ENCODE results near the gene TMEM258.

The TMEM258 gene

GRCh38 chr11:61782841-61783240 lies 9.6 kb downstream of the TMEM258 start (continued):
- no peak for TF ChIP-seq GLI4 (tag by site-specific recombination; IDR thresholded peaks at IDR 0.05)
- TF ChIP-seq BCL11A (tag by site-specific recombination; IDR thresholded peaks at IDR 0.05; ENCODE audit: low read depth) = no peak

DNA sequence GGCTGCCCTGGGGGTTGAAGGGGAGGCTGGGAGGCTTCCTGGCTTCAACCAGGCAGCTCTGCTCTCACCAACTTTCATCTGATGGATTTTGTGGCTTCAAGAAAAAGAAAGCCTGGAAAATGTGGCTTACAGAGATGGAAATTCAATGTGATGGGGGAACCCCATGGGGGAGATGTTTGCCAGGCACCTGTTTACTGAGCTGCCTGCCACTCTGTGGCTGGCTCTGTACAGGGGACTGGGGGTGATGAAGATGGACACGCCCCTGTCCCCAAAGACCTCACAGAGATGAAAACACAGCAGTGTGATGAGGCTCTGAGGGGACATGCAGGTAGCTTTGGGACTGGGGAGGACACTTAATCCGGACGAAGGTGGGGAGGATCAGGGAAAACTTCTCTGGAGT lies 10.1 kb downstream of the TMEM258 start:
- no peaks in the 10 kb centered on the region for H3K4me1 ChIP-seq (ENCODE audit: control insufficient read depth, insufficient read depth, low read length)
- TF ChIP-seq ZNF639 (tag by site-specific recombination; IDR thresholded peaks at IDR 0.05) = no peak
- TF ChIP-seq ZNF664 (tag by site-specific recombination; IDR thresholded peaks at IDR 0.05) = no peak
- no peak for TF ChIP-seq ZNF140 (tag by site-specific recombination; IDR thresholded peaks at IDR 0.05)
- no peak for TF ChIP-seq CTCF (tag by site-specific recombination; IDR thresholded peaks at IDR 0.05)
- ChIA-PET CTCF (interaction anchor here (1.0 to 1.8 kb wide), 3 partner anchors 9 to 325 kb away, joined by 3 to 6 read pairs (median 4); no protein-coding TSS in a partner anchor), POLR2A (interaction anchor here (0.6 kb wide), 1 partner anchor 15 kb away, joined by 9 read pairs; no protein-coding TSS in a partner anchor)
- H3K9me3 ChIP-seq (ENCODE audit: control insufficient read depth, insufficient read depth, low read depth, low read length) = no peaks in the 10 kb centered on the region
- peaks cover 0 to 56% of the 10 kb centered on the region in 2 experiments; a peak in 1 of 3 replicates for H3K36me3 ChIP-seq (ENCODE audit: control insufficient read depth in 2 of 2, insufficient read depth in 1 of 2, low read length in 2 of 2)
- H3K27ac ChIP-seq (ENCODE audit: extremely low read depth, low read depth, low read length) = no peak overlapping the region
- no peak overlapping the region for H3K4me3 ChIP-seq (ENCODE audit: low read depth, low read length)

GRCh38 chr11:61781585-61781984 lies 10.8 kb downstream of the TMEM258 start:
- Histone ChIP-seq H3K4me1 (ENCODE audit: control insufficient read depth, insufficient read depth, low read length) (no peaks in the 10 kb centered on the region), H3K36me3 (ENCODE audit: control insufficient read depth in 2 of 2, insufficient read depth in 1 of 2, low read length in 2 of 2) (peaks cover 0 to 48% of the 10 kb centered on the region in 2 experiments; a peak in 1 of 3 replicates), H3K4me3 (ENCODE audit: low read depth, low read length) (no peak overlapping the region), H3K9me3 (ENCODE audit: control insufficient read depth, insufficient read depth, low read depth, low read length) (no peaks in the 10 kb centered on the region), H3K27ac (ENCODE audit: extremely low read depth, low read depth, low read length) (no peak overlapping the region)
- TF ChIP-seq ZNF155 (tag by site-specific recombination; IDR thresholded peaks at IDR 0.05) (no peak), ZNF174 (tag by site-specific recombination; IDR thresholded peaks at IDR 0.05) (no peak), SCRT1 (tag by site-specific recombination; IDR thresholded peaks at IDR 0.05; ENCODE audit: borderline replicate concordance) (no peak), ZNF157 (tag by site-specific recombination; IDR thresholded peaks at IDR 0.05) (no peak), ZBTB17 (tag by site-specific recombination; IDR thresholded peaks at IDR 0.05) (peak; percentile 56)
- TF ChIP-seq, protein P1, sequence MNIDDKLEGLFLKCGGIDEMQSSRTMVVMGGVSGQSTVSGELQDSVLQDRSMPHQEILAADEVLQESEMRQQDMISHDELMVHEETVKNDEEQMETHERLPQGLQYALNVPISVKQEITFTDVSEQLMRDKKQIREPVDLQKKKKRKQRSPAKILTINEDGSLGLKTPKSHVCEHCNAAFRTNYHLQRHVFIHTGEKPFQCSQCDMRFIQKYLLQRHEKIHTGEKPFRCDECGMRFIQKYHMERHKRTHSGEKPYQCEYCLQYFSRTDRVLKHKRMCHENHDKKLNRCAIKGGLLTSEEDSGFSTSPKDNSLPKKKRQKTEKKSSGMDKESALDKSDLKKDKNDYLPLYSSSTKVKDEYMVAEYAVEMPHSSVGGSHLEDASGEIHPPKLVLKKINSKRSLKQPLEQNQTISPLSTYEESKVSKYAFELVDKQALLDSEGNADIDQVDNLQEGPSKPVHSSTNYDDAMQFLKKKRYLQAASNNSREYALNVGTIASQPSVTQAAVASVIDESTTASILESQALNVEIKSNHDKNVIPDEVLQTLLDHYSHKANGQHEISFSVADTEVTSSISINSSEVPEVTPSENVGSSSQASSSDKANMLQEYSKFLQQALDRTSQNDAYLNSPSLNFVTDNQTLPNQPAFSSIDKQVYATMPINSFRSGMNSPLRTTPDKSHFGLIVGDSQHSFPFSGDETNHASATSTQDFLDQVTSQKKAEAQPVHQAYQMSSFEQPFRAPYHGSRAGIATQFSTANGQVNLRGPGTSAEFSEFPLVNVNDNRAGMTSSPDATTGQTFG (tag by site-specific recombination; IDR thresholded peaks at IDR 0.05; ENCODE audit: borderline replicate concordance) = no peak
- ChIA-PET CTCF (interaction anchor here (1.3 to 2.9 kb wide), 3 partner anchors 10 to 34 kb away, joined by 4 to 10 read pairs (median 6); no protein-coding TSS in a partner anchor), POLR2A (no interaction called here)

DNA sequence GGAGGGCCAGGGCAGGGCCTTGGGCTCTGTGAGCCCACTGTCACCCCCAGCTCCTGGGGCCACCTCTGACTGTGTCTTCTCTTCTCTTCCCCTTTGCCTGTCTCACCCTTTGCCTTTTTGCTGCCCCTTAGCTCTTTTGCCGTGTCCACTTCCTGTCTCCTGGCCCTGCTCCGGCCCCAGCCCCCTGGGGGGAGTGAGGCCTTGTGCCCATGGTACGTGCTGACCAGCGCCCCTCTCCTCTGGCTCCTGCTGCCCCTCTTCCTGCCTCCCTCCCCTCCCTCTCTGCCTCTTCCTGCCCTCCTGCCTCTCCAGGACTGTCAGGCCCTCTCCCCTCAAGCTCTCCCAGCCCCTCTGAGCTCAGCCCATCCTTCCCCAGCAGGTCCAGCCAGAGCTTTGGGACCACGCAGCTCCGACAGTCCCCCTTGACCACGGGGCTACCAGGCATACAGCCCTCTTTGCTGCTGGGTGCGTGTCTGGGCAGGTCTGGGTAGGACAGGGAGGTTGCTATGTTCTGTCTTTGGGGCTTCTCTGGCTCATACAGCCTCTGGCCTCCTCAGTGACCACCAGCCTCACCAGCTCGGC lies 11.7 kb downstream of the TMEM258 start:
- CTCF ChIA-PET = interaction anchor here (0.8 to 2.9 kb wide), 6 partner anchors 9 to 117 kb away, joined by 3 to 10 read pairs (median 4); no protein-coding TSS in a partner anchor
- H3K27ac ChIP-seq (ENCODE audit: extremely low read depth, low read depth, low read length) = no peak overlapping the region
- TF ChIP-seq ZNF202 (tag by site-specific recombination; IDR thresholded peaks at IDR 0.05; ENCODE audit: borderline replicate concordance) = no peak
- TF ChIP-seq ZNF140 (tag by site-specific recombination; IDR thresholded peaks at IDR 0.05) = no peak
- no peak for TF ChIP-seq ZNF211 (tag by site-specific recombination; IDR thresholded peaks at IDR 0.05; ENCODE audit: low read depth)
- no peak for TF ChIP-seq ZBTB11 (tag by site-specific recombination; conservative IDR thresholded peaks at IDR 0.05; ENCODE audit: low read depth)
- no peak for TF ChIP-seq GLIS2 (tag by site-specific recombination; IDR thresholded peaks at IDR 0.05)
- no peak for TF ChIP-seq ZNF354C (tag by site-specific recombination; IDR thresholded peaks at IDR 0.05; ENCODE audit: borderline replicate concordance, low read depth)
- no peak for TF ChIP-seq KLF9 (tag by site-specific recombination; IDR thresholded peaks at IDR 0.05; ENCODE audit: low read depth)

More for the DNA sequence above, 11.7 kb downstream of the TMEM258 start:
- H3K36me3 ChIP-seq (ENCODE audit: control insufficient read depth in 2 of 2, insufficient read depth in 1 of 2, low read length in 2 of 2) = peaks cover 0 to 39% of the 10 kb centered on the region in 2 experiments; a peak in 1 of 3 replicates
- H3K9me3 ChIP-seq (ENCODE audit: control insufficient read depth, insufficient read depth, low read depth, low read length) = no peaks in the 10 kb centered on the region
- no peak overlapping the region for H3K4me3 ChIP-seq (ENCODE audit: low read depth, low read length)
- POLR2A ChIA-PET = interaction anchor here (1.2 kb wide), 1 partner anchor 9 kb away, joined by 5 read pairs; no protein-coding TSS in a partner anchor
- H3K4me1 ChIP-seq (ENCODE audit: control insufficient read depth, insufficient read depth, low read length) = no peaks in the 10 kb centered on the region

Measured in HEK293 (cell line).